GM12878 (cell line): ENCODE data around the gene CRYBG3. TPM values are rescaled to one million over a fixed set of nuclear protein-coding genes. Genes with fewer than 3 reads are reported as not detected.

Experiments
- ATAC-seq: fragments of 200-7000 bp; cut with Tn5 transposase; 3 replicates; pipeline ENCODE4 v1.9.1; 2020; ENCODE audit warnings: mild to moderate bottlenecking, moderate library complexity
- BruUV-seq: library from RNA; stranded (reverse); fragments of 400-500 nt; replicated peaks from 2 replicates; lab custom pipeline; 2021; lab: Mats Ljungman, UMichigan
- CTCF ChIA-PET: fragments of 300-600 bp; sonication (Branson Sonifier 250); formaldehyde crosslinking; extraction: SDS; loops from one replicate; lab custom pipeline; 2021; ENCODE audit warnings: inconsistent platforms; lab: Yijun Ruan, JAX
- POLR2A ChIA-PET: fragments of 350-600 bp; formaldehyde crosslinking; extraction: SDS; loops from one replicate; lab custom pipeline; 2021; ENCODE audit warnings: inconsistent platforms; lab: Charles Lee
- RAD21 ChIA-PET: fragments of 300-600 bp; sonication (Branson Sonifier 250); formaldehyde crosslinking; loops from one replicate; lab custom pipeline; 2023; ENCODE audit warnings: antibody characterized with exemption; ENCODE audit not compliant: unreplicated experiment; lab: Charles Lee
- SMC1A ChIA-PET: fragments of 300-600 bp; sonication (Branson Sonifier 250); formaldehyde crosslinking; loops from one replicate; lab custom pipeline; 2023; ENCODE audit not compliant: unreplicated experiment, uncharacterized antibody; lab: Charles Lee
- DNase-seq: peaks from one replicate; pipeline ENCODE4 v3.0.0-alpha.2; 2011; ENCODE audit warnings: low read depth, low spot score
- FAIRE-seq: peaks from 3 replicates; lab custom pipeline; 2011; peaks lifted over from hg19 to GRCh38; lab: Jason Lieb, UNC
- H2AFZ ChIP-seq: 2 replicates; pipeline ENCODE4 v1.6.0; 2011; ENCODE audit warnings: low read depth, low read length, control low read depth; ENCODE audit not compliant: control insufficient read depth
- H3K27ac ChIP-seq: 2 replicates; pipeline ENCODE4 v1.5.1; 2011; ENCODE audit warnings: control low read depth; ENCODE audit not compliant: control insufficient read depth, insufficient read depth
- H3K27me3 ChIP-seq, 2 experiments: replicated peaks in 1 of 2; 2 replicates each; pipeline versions ENCODE4 v1.6.0 to v1.6.1; 2011; ENCODE audit warnings: low read length in 1 of 2; ENCODE audit not compliant: control insufficient read depth in 2 of 2, insufficient read depth in 2 of 2
- H3K36me3 ChIP-seq, 2 experiments: 2 replicates each; pipeline ENCODE4 v1.5.1; 2011; ENCODE audit warnings: low read length in 1 of 2; ENCODE audit not compliant: control insufficient read depth in 2 of 2, insufficient read depth in 2 of 2
- H3K4me1 ChIP-seq: 2 replicates; pipeline ENCODE4 v1.6.1; 2011; ENCODE audit warnings: mild to moderate bottlenecking, low read length, moderate library complexity, mixed read lengths; ENCODE audit not compliant: control insufficient read depth, insufficient read depth
- H3K4me2 ChIP-seq: 2 replicates; pipeline ENCODE4 v1.6.0; 2011; ENCODE audit warnings: control low read depth; ENCODE audit not compliant: control insufficient read depth, insufficient read depth
- H3K4me3 ChIP-seq: fragments of 200-600 bp; sonication (generic); 2 replicates; pipeline ENCODE4 v1.5.1; 2016
- H3K79me2 ChIP-seq: 2 replicates; pipeline ENCODE4 v1.6.0; 2011; ENCODE audit warnings: low read length; ENCODE audit not compliant: control insufficient read depth, insufficient read depth
- H3K9ac ChIP-seq: 2 replicates; pipeline ENCODE4 v1.8.0; 2011; ENCODE audit warnings: low read length, control low read depth, mixed read lengths; ENCODE audit not compliant: control insufficient read depth, insufficient read depth
- H3K9me3 ChIP-seq: replicated peaks from 3 replicates; pipeline ENCODE4 v1.5.1; 2011; ENCODE audit warnings: mild to moderate bottlenecking, low read length; ENCODE audit not compliant: control insufficient read depth, insufficient read depth
- H4K20me1 ChIP-seq: 2 replicates; pipeline ENCODE4 v1.6.0; 2011; ENCODE audit not compliant: control insufficient read depth, insufficient read depth
- CBFB ChIP-seq: IDR thresholded peaks from 2 replicates; pipeline ENCODE4 v1.6.1; 2016; ENCODE audit warnings: antibody characterized with exemption, low read depth
- FOS ChIP-seq: IDR thresholded peaks from 3 replicates; pipeline ENCODE4 v1.6.1; 2011; ENCODE audit warnings: borderline replicate concordance; ENCODE audit not compliant: insufficient read length; ENCODE audit errors: extremely low read depth
- NKRF ChIP-seq: fragments of 450-650 bp; conservative IDR thresholded peaks from 2 replicates; pipeline ENCODE4 v1.6.1; 2017; ENCODE audit warnings: mild to moderate bottlenecking, moderate library complexity
- RCOR1 ChIP-seq: conservative IDR thresholded peaks from 2 replicates; pipeline ENCODE4 v1.6.1; 2012; ENCODE audit warnings: low read depth, low read length, improper control_type of control experiment
- SIX5 ChIP-seq: IDR thresholded peaks from 2 replicates; pipeline ENCODE4 v1.6.1; 2011; ENCODE audit warnings: mild to moderate bottlenecking, low read depth, low read length, moderate library complexity; ENCODE audit not compliant: severe bottlenecking
- TCF12 ChIP-seq: IDR thresholded peaks from 2 replicates; pipeline ENCODE4 v1.6.1; 2011; ENCODE audit warnings: low read depth, mild to moderate bottlenecking, low read length
- TCF3 ChIP-seq: IDR thresholded peaks from 2 replicates; pipeline ENCODE4 v1.6.1; 2012; ENCODE audit warnings: low read depth, mild to moderate bottlenecking, low read length, borderline replicate concordance; ENCODE audit not compliant: insufficient read depth
- WGBS: methylation state at CpG from one replicate; pipeline ENCODE4 v1.1.6; 2016; ENCODE audit warnings: low lambda C conversion rate; ENCODE audit not compliant: insufficient replicate concordance, insufficient coverage; ENCODE audit errors: missing lambda C conversion rate; 5-methylcytosine and 5-hydroxymethylcytosine counted together
- in situ Hi-C: fragments of 300-500 bp; cut with MboI; formaldehyde crosslinking; loops from 9 replicates; pipeline ENCODE4 v1.14.3; 2018; ENCODE audit warnings: mixed read lengths
- intact Hi-C: fragments of 100-400 bp; cut with micrococcal nuclease; formaldehyde crosslinking; loops from one replicate; pipeline ENCODE4 v1.14.2; 2022; ENCODE audit not compliant: unreplicated experiment
- polyA plus RNA-seq, 11 experiments: library from polyadenylated mRNA; depleted of rRNA in 4 of 11; unstranded in 6 of 11; stranded (reverse) in 5 of 11; fragments of >200 nt; fragmentation: Nextera tagmentation in 4 of 11; fragmentation: Illumina TruSeq in 1 of 11; extraction: Ambion mirVana in 4 of 11; extraction: Trizol in 1 of 11; gene quantifications; 1 replicate in 1 of 11; 2 replicates in 10 of 11; pipeline versions ENCODE4 v1.2.1 to v1.2.3, GENCODE V29; 2011 to 2016; ENCODE audit warnings: inconsistent platforms in 2 of 11, missing spikeins in 2 of 11, low read depth in 1 of 11
- total RNA-seq, 4 experiments: library from RNA; depleted of rRNA in 3 of 4; stranded (reverse); fragments of >200 nt in 3 of 4; fragmentation: Illumina TruSeq in 1 of 4; extraction: Trizol in 1 of 4; gene quantifications; 2 replicates each; pipeline versions ENCODE4 v1.2.1 to v1.2.3, GENCODE V29; 2013 to 2021
- TF ChIP-seq, protein P1 (sequence below): fragments of 450-650 bp; IDR thresholded peaks from 2 replicates; pipeline ENCODE4 v1.6.1; 2017; ENCODE audit warnings: borderline replicate concordance

Gene CRYBG3
- total and polyA plus RNA-seq, 10 of the 15 experiments (the other 5 are each of a cell fraction or from before 2014, with no cell fraction given): 0.11 to 5.4 (median 1.6) TPM

- intact Hi-C loops: no loop called here
- in situ Hi-C loops: no loop called here
- ChIA-PET CTCF (no interaction called here), SMC1A (no interaction called here), POLR2A (interaction anchor here (0.6 kb wide), 1 partner anchor 43 kb away, joined by 3 read pairs; no protein-coding TSS in a partner anchor), RAD21 (no interaction called here)
- Histone ChIP-seq H2AFZ (no peak overlapping the region), H3K4me3 (no peak overlapping the region), H3K27ac (no peak overlapping the region), H3K27me3 (no peaks in the 10 kb centered on the region), H3K9me3 (no peaks in the 10 kb centered on the region), H3K9ac (no peak overlapping the region), H3K36me3 (no peaks in the 10 kb centered on the region), H3K79me2 (no peaks in the 10 kb centered on the region), H3K4me2 (no peak overlapping the region), H3K4me1 (no peaks in the 10 kb centered on the region), H4K20me1 (no peaks in the 10 kb centered on the region)
- FAIRE-seq (no peak), ATAC-seq (no peak), DNase-seq (no peak)
- TF ChIP-seq CBFB (no peak), RCOR1 (no peak), NKRF (no peak), SIX5 (no peak), TCF12 (no peak), TCF3 (no peak), FOS (no peak)
- TF ChIP-seq, protein P1, sequence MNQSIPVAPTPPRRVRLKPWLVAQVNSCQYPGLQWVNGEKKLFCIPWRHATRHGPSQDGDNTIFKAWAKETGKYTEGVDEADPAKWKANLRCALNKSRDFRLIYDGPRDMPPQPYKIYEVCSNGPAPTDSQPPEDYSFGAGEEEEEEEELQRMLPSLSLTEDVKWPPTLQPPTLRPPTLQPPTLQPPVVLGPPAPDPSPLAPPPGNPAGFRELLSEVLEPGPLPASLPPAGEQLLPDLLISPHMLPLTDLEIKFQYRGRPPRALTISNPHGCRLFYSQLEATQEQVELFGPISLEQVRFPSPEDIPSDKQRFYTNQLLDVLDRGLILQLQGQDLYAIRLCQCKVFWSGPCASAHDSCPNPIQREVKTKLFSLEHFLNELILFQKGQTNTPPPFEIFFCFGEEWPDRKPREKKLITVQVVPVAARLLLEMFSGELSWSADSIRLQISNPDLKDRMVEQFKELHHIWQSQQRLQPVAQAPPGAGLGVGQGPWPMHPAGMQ: no peak
- 96% methylated on average over 3 of the region's 3 CpGs for WGBS
- BruUV-seq: no TSS peak
Measured at GRCh38 chr3:97871186-97871585, 49.4 kb downstream of the CRYBG3 start.
